ENCODE data around the gene MYZAP. TPM values are rescaled to one million over a fixed set of nuclear protein-coding genes. Genes with fewer than 3 reads are reported as not detected.
A peak's percentile ranks its signal among the peaks of the same experiment; 100 is the strongest.

MYZAP gene
- total and polyA plus RNA-seq, 2 donors from 2014 or later, result 3.3 to 6.1 TPM

GRCh38 chr15:57545995-57546394, 45.7 kb upstream of the MYZAP start:
- intact Hi-C loops (cut with DNase I), result no loop called here
- Histone ChIP-seq H3K4me1 (ENCODE audit: control insufficient read depth in 2 of 3, insufficient read depth in 2 of 3, low read depth in 1 of 3, low read length in 3 of 3) (peaks cover 0 to 29% (median 16%) of the 10 kb centered on the region in 3 donors), H3K27me3 (ENCODE audit: control insufficient read depth, insufficient read depth, low read length) (no peaks in the 10 kb centered on the region), H3K9me3 (ENCODE audit: control insufficient read depth in 2 of 3, insufficient read depth in 1 of 3, low read length in 3 of 3) (no peaks in the 10 kb centered on the region), H3K27ac (ENCODE audit: low read depth in 2 of 2, low read length in 2 of 2) (peak overlapping the region in 1 of 2 donors; percentile 6), H3K4me3 (ENCODE audit: low read length in 3 of 3) (no peak overlapping the region), H3K36me3 (ENCODE audit: control insufficient read depth in 2 of 3, insufficient read depth in 3 of 3, low read length in 3 of 3) (peaks cover 2 to 71% (median 42%) of the 10 kb centered on the region in 3 donors), H3K9ac (ENCODE audit: low read length in 3 of 3) (no peak overlapping the region)
- DNase-seq (no peak), FAIRE-seq (no peak)
- no peak for TF ChIP-seq CTCF (IDR thresholded peaks at IDR 0.05; ENCODE audit: borderline replicate concordance, extremely low read depth, insufficient read depth)

DNA sequence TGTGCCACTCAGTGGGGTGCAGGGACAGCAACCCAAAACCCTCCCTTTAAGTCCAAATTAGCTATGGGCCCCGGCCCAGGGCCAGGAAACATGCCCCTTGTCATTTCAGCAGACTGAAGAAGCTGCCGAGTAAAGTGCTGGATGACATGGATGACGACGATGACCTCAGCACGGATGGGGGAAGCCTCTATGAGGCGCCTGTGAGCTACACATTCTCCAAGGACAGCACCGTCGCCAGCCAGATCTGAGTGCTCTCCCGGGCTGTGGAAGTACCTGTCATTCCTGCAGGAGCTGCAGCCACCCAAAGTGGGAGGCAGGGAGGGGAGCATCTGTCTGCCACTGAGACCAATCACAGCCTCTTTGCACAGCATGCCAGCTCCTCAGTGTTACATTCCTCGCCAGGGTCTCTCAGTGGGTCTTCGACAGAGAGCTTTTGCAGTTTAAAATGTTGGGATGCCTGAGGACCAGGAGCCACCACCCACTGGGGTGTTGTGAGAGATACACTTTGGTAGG, 44.4 kb upstream of the MYZAP start:
- DNase-seq, result no peak
- no peak for TF ChIP-seq CTCF (IDR thresholded peaks at IDR 0.05; ENCODE audit: borderline replicate concordance, extremely low read depth, insufficient read depth)
- H3K27me3 ChIP-seq (ENCODE audit: control insufficient read depth, insufficient read depth, low read length), result no peaks in the 10 kb centered on the region
- H3K4me1 ChIP-seq (ENCODE audit: control insufficient read depth in 2 of 3, insufficient read depth in 2 of 3, low read depth in 1 of 3, low read length in 3 of 3), result peaks cover 0 to 30% (median 29%) of the 10 kb centered on the region in 3 donors
- H3K9me3 ChIP-seq (ENCODE audit: control insufficient read depth in 2 of 3, insufficient read depth in 1 of 3, low read length in 3 of 3), result no peaks in the 10 kb centered on the region
- H3K9ac ChIP-seq (ENCODE audit: low read length in 3 of 3), result no peak overlapping the region
- FAIRE-seq, result no peak
- intact Hi-C loops (cut with DNase I), result no loop called here
- H3K4me3 ChIP-seq (ENCODE audit: low read length in 3 of 3), result no peak overlapping the region
- no peak overlapping the region for H3K27ac ChIP-seq (ENCODE audit: low read depth in 2 of 2, low read length in 2 of 2)
- H3K36me3 ChIP-seq (ENCODE audit: control insufficient read depth in 2 of 3, insufficient read depth in 3 of 3, low read length in 3 of 3), result peaks cover 2 to 75% (median 42%) of the 10 kb centered on the region in 3 donors

DNA sequence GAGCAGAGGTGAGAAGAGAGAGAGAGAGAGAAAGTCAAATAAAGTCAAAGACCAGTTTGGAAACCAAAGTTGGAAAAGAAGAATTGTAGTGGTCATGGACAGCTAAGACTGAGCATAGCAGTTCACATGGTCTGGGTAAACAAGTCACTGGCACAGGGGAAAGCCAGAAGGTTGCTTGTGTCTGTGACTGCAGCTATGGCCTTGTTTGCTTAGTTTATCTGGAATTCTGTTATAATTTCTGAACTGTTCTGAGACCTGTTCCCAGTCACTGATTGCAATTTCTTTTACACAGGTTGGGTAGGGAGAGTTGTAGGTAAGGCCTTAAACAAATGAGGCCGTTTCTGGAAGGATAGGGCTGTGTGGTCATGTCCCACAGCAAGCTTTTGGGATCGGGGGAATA, 43.4 kb upstream of the MYZAP start:
- peaks cover 2 to 70% (median 43%) of the 10 kb centered on the region in 3 donors for H3K36me3 ChIP-seq (ENCODE audit: control insufficient read depth in 2 of 3, insufficient read depth in 3 of 3, low read length in 3 of 3)
- no peak for TF ChIP-seq CTCF (IDR thresholded peaks at IDR 0.05; ENCODE audit: borderline replicate concordance, extremely low read depth, insufficient read depth)
- peak overlapping the region in 1 of 3 donors; percentile 52 for H3K9ac ChIP-seq (ENCODE audit: low read length in 3 of 3)
- no peaks in the 10 kb centered on the region for H3K27me3 ChIP-seq (ENCODE audit: control insufficient read depth, insufficient read depth, low read length)
- no peak for FAIRE-seq
- intact Hi-C loops (cut with DNase I), result no loop called here
- H3K4me3 ChIP-seq (ENCODE audit: low read length in 3 of 3), result no peak overlapping the region
- DNase-seq, result no peak
- H3K27ac ChIP-seq (ENCODE audit: low read depth in 2 of 2, low read length in 2 of 2), result peak overlapping the region; percentile 90 to 95
- H3K4me1 ChIP-seq (ENCODE audit: control insufficient read depth in 2 of 3, insufficient read depth in 2 of 3, low read depth in 1 of 3, low read length in 3 of 3), result peaks cover 0 to 40% (median 40%) of the 10 kb centered on the region in 3 donors
- H3K9me3 ChIP-seq (ENCODE audit: control insufficient read depth in 2 of 3, insufficient read depth in 1 of 3, low read length in 3 of 3), result no peaks in the 10 kb centered on the region

- no peak for TF ChIP-seq CTCF (IDR thresholded peaks at IDR 0.05; ENCODE audit: borderline replicate concordance, extremely low read depth, insufficient read depth)
- DNase-seq, result no peak
- Histone ChIP-seq H3K9ac (ENCODE audit: low read length in 3 of 3) (peak overlapping the region in 1 of 3 donors; percentile 52), H3K4me1 (ENCODE audit: control insufficient read depth in 2 of 3, insufficient read depth in 2 of 3, low read depth in 1 of 3, low read length in 3 of 3) (peaks cover 0 to 45% (median 43%) of the 10 kb centered on the region in 3 donors), H3K4me3 (ENCODE audit: low read length in 3 of 3) (no peak overlapping the region), H3K27ac (ENCODE audit: low read depth in 2 of 2, low read length in 2 of 2) (peak overlapping the region; percentile 90 to 95), H3K27me3 (ENCODE audit: control insufficient read depth, insufficient read depth, low read length) (no peaks in the 10 kb centered on the region), H3K36me3 (ENCODE audit: control insufficient read depth in 2 of 3, insufficient read depth in 3 of 3, low read length in 3 of 3) (peaks cover 2 to 65% (median 40%) of the 10 kb centered on the region in 3 donors), H3K9me3 (ENCODE audit: control insufficient read depth in 2 of 3, insufficient read depth in 1 of 3, low read length in 3 of 3) (no peaks in the 10 kb centered on the region)
- FAIRE-seq, result no peak
- intact Hi-C loops (cut with DNase I), result no loop called here
Measured at GRCh38 chr15:57548835-57549234, 42.9 kb upstream of the MYZAP start.
